Measurements from ENCODE around the gene NEO1. TPM values are rescaled to one million over a fixed set of nuclear protein-coding genes. Genes with fewer than 3 reads are reported as not detected.

Gene NEO1
- total RNA-seq, 1 experiment from 2014 or later: 12.4 TPM

DNA sequence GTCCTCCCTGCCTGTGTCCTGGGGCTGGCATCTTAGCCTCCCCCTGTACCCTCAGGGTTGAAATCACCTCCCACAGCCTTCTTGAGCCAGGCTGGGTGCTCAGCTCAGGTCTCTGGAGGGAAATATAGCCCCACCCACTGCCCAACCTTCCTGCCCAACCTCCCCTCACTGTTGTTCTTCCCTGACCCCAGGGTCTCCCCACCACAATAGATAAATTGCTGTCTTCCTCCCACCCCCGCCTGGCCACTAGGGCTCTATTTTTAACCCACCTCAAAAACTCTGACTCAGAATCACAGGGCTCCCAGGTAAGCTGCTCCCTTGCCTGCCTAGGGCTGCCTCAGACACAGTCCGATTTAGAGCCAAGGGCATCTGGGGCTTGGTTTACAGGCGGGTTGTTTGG, 301.5 kb downstream of the NEO1 start:
- ChIA-PET POLR2A (no interaction called here), CTCF (no interaction called here)
- no peaks in the 10 kb centered on the region for H3K36me3 Mint-ChIP-seq (ENCODE audit: insufficient read depth, unreplicated experiment)
- TF ChIP-seq, protein P1, sequence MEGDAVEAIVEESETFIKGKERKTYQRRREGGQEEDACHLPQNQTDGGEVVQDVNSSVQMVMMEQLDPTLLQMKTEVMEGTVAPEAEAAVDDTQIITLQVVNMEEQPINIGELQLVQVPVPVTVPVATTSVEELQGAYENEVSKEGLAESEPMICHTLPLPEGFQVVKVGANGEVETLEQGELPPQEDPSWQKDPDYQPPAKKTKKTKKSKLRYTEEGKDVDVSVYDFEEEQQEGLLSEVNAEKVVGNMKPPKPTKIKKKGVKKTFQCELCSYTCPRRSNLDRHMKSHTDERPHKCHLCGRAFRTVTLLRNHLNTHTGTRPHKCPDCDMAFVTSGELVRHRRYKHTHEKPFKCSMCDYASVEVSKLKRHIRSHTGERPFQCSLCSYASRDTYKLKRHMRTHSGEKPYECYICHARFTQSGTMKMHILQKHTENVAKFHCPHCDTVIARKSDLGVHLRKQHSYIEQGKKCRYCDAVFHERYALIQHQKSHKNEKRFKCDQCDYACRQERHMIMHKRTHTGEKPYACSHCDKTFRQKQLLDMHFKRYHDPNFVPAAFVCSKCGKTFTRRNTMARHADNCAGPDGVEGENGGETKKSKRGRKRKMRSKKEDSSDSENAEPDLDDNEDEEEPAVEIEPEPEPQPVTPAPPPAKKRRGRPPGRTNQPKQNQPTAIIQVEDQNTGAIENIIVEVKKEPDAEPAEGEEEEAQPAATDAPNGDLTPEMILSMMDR (IDR thresholded peaks at IDR 0.05; ENCODE audit: insufficient read depth in 1 of 2, low read depth in 1 of 2, low read length in 1 of 2, severe bottlenecking in 1 of 2, unreplicated experiment in 1 of 2): no peak
- intact Hi-C loops (cut with micrococcal nuclease; ENCODE audit: unreplicated experiment): no loop called here
- DNase-seq: no peak
- H3K27me3 Mint-ChIP-seq (ENCODE audit: insufficient read depth, unreplicated experiment): no peaks in the 10 kb centered on the region
- Histone ChIP-seq H3K27me3 (replicated peaks; ENCODE audit: control insufficient read depth, insufficient read depth, low read length) (no peaks in the 10 kb centered on the region; the same call in 1 of the 2 replicates), H3K9me3 (no peaks in the 10 kb centered on the region), H3K4me3 (ENCODE audit: low read depth, low read length) (no peak overlapping the region), H3K4me1 (peaks cover 7% of the 10 kb centered on the region), H3K36me3 (ENCODE audit: control insufficient read depth, insufficient read depth, low read length) (no peaks in the 10 kb centered on the region)
- peaks cover 12% of the 10 kb centered on the region for H3K4me1 Mint-ChIP-seq (ENCODE audit: low read depth, unreplicated experiment)
- no peaks in the 10 kb centered on the region for H3K9me3 Mint-ChIP-seq (ENCODE audit: unreplicated experiment)
- no TSS peak for BruUV-seq (replicated peaks)
- H3K27ac Mint-ChIP-seq (ENCODE audit: unreplicated experiment): no peak overlapping the region
- no peak overlapping the region for H3K4me3 Mint-ChIP-seq (ENCODE audit: unreplicated experiment)

DNA sequence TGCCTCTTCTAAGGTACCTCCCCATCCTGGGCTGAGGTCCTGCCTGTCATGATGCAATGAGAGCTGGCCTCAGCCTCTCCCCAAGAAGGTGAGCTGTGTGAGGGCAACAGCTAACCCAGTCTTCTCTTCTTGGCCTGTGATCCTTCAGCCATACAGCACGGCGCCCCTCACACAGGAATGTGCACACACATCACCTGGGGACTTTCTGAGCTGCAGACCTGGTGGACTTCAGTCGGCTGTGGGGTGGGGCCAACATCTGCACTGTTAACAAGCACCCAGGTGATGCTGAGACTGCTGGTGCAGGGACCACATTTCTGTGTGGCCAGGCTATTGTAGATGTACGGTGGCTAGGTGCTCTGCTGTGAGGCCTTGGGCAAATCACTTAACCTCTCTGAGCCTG, 302.0 kb downstream of the NEO1 start:
- BruUV-seq (replicated peaks): no TSS peak
- no peaks in the 10 kb centered on the region for H3K27me3 Mint-ChIP-seq (ENCODE audit: insufficient read depth, unreplicated experiment)
- ChIA-PET POLR2A (no interaction called here), CTCF (no interaction called here)
- Histone ChIP-seq H3K4me1 (peaks cover 7% of the 10 kb centered on the region), H3K27me3 (replicated peaks; ENCODE audit: control insufficient read depth, insufficient read depth, low read length) (no peaks in the 10 kb centered on the region; the same call in 1 of the 2 replicates), H3K36me3 (ENCODE audit: control insufficient read depth, insufficient read depth, low read length) (no peaks in the 10 kb centered on the region), H3K9me3 (no peaks in the 10 kb centered on the region), H3K4me3 (ENCODE audit: low read depth, low read length) (no peak overlapping the region)
- no peaks in the 10 kb centered on the region for H3K36me3 Mint-ChIP-seq (ENCODE audit: insufficient read depth, unreplicated experiment)
- H3K4me3 Mint-ChIP-seq (ENCODE audit: unreplicated experiment): no peak overlapping the region
- no peak overlapping the region for H3K27ac Mint-ChIP-seq (ENCODE audit: unreplicated experiment)
- intact Hi-C loops (cut with micrococcal nuclease; ENCODE audit: unreplicated experiment): no loop called here
- no peaks in the 10 kb centered on the region for H3K9me3 Mint-ChIP-seq (ENCODE audit: unreplicated experiment)
- no peak for DNase-seq
- H3K4me1 Mint-ChIP-seq (ENCODE audit: low read depth, unreplicated experiment): peaks cover 12% of the 10 kb centered on the region
- TF ChIP-seq, protein P1 (IDR thresholded peaks at IDR 0.05; ENCODE audit: insufficient read depth in 1 of 2, low read depth in 1 of 2, low read length in 1 of 2, severe bottlenecking in 1 of 2, unreplicated experiment in 1 of 2): no peak
